ENCODE measurements around the gene CEP128.

DNA sequence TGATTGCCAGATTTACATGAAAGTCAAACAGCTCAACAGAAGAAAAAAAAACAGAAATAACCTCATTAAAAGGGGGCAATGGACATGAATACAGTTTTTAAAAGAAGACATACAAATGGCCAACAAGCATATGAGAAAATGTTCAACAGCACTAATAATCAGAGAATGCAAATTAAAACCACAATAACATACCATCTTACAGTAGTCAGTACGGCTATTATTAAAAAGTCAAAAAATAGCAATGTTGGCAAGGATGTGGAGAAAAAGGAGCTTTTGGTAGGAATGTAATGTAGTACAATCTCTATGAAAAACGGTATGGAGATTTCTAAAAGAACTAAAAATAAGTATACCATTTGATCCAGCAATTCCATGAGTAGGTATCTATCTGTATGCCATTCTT is 272.1 kb downstream of the CEP128 start:
- TF ChIP-seq EZH2 (IDR thresholded peaks at IDR 0.05; ENCODE audit: insufficient read depth, poor library complexity, severe bottlenecking) (no peak), EZH2phosphoT487 (IDR thresholded peaks at IDR 0.05; ENCODE audit: insufficient read depth, low read depth) (no peak)
